Neural progenitor cell (in vitro differentiated cells): ENCODE results near the gene USP15. TPM values are rescaled to one million over a fixed set of nuclear protein-coding genes. Genes with fewer than 3 reads are reported as not detected.

Experiments used
- DNase-seq: peaks from one replicate; pipeline ENCODE4 v3.0.0-alpha.2; 2016; ENCODE audit warnings: low spot score
- H2AFZ ChIP-seq: fragments of 200-600 bp; sonication (generic); replicated peaks from 2 replicates; pipeline ENCODE4 v1.6.1; 2016; ENCODE audit warnings: antibody characterized with exemption
- H3F3A ChIP-seq: fragments of 200-600 bp; sonication (generic); 2 replicates; pipeline ENCODE4 v1.6.1; 2016; ENCODE audit warnings: antibody characterized with exemption, low read depth
- H3K27ac ChIP-seq: fragments of 200-600 bp; sonication (generic); 2 replicates; pipeline ENCODE4 v1.5.1; 2016; ENCODE audit warnings: mild to moderate bottlenecking
- H3K27me3 ChIP-seq: fragments of 200-600 bp; sonication (generic); 2 replicates; pipeline ENCODE4 v1.6.1; 2016; ENCODE audit warnings: mild to moderate bottlenecking, moderate library complexity
- H3K36me3 ChIP-seq: fragments of 200-600 bp; sonication (generic); 2 replicates; pipeline ENCODE4 v1.5.1; 2016
- H3K4me1 ChIP-seq: fragments of 200-600 bp; sonication (generic); 2 replicates; pipeline ENCODE4 v1.6.1; 2016; ENCODE audit warnings: mixed run types
- H3K4me2 ChIP-seq: fragments of 200-600 bp; sonication (generic); 2 replicates; pipeline ENCODE4 v1.6.1; 2016
- H3K4me3 ChIP-seq: fragments of 200-600 bp; sonication (generic); 2 replicates; pipeline ENCODE4 v1.5.1; 2016
- H3K79me2 ChIP-seq: fragments of 200-600 bp; sonication (generic); 2 replicates; pipeline ENCODE4 v1.6.1; 2016; ENCODE audit warnings: low read depth
- H3K9ac ChIP-seq: fragments of 200-600 bp; sonication (generic); 2 replicates; pipeline ENCODE4 v1.6.1; 2016
- H3K9me3 ChIP-seq: fragments of 200-600 bp; sonication (generic); 2 replicates; pipeline ENCODE4 v1.5.1; 2016; ENCODE audit warnings: low read depth
- H4K20me1 ChIP-seq: fragments of 200-600 bp; sonication (generic); 2 replicates; pipeline ENCODE4 v1.6.1; 2016; ENCODE audit warnings: low read depth
- H3K27ac Mint-ChIP-seq: 3 replicates; pipeline ENCODE4 v1.8.0; 2021; ENCODE audit warnings: mixed read lengths
- H3K27me3 Mint-ChIP-seq: 2 replicates; pipeline ENCODE4 v1.8.0; 2022; ENCODE audit warnings: low read depth, mild to moderate bottlenecking, inconsistent platforms, moderate library complexity, mixed read lengths; ENCODE audit not compliant: insufficient read depth
- H3K36me3 Mint-ChIP-seq: 3 replicates; pipeline ENCODE4 v1.8.0; 2021; ENCODE audit warnings: mixed read lengths
- H3K4me1 Mint-ChIP-seq: 3 replicates; pipeline ENCODE4 v1.8.0; 2021; ENCODE audit warnings: mixed read lengths
- H3K4me3 Mint-ChIP-seq: 3 replicates; pipeline ENCODE4 v1.8.0; 2021; ENCODE audit warnings: mild to moderate bottlenecking, moderate library complexity, mixed read lengths
- H3K9me3 Mint-ChIP-seq: 3 replicates; pipeline ENCODE4 v1.8.0; 2020; ENCODE audit warnings: mixed read lengths
- CTCF ChIP-seq: fragments of 200-600 bp; sonication (generic); IDR thresholded peaks from 2 replicates; pipeline ENCODE4 v1.5.1; 2017; ENCODE audit warnings: antibody characterized with exemption, mild to moderate bottlenecking
- EZH2 ChIP-seq: fragments of 200-600 bp; sonication (generic); IDR thresholded peaks from 2 replicates; pipeline ENCODE4 v1.6.1; 2017; ENCODE audit warnings: antibody characterized with exemption, mild to moderate bottlenecking, moderate library complexity
- EZH2phosphoT487 ChIP-seq: fragments of 200-600 bp; sonication (generic); IDR thresholded peaks from 2 replicates; pipeline ENCODE4 v1.6.1; 2017; ENCODE audit warnings: antibody characterized with exemption
- total RNA-seq: library from RNA; depleted of rRNA; stranded (reverse); fragments of >200 nt; gene quantifications from 2 replicates; pipeline ENCODE4 v1.2.3, GENCODE V29; 2015; ENCODE audit warnings: low replicate concordance

The USP15 gene
- total RNA-seq, 1 donor from 2014 or later: 36.0 TPM

GRCh38 chr12:62414180-62414579 is 154.0 kb downstream of the USP15 start:
- H3K4me3 Mint-ChIP-seq: no peak overlapping the region
- no peak for TF ChIP-seq EZH2
- TF ChIP-seq CTCF: no peak
- TF ChIP-seq EZH2phosphoT487: no peak

GRCh38 chr12:62426089-62426488 is 165.9 kb downstream of the USP15 start:
- peaks cover 22% of the 10 kb centered on the region for H3K9me3 Mint-ChIP-seq

More at GRCh38 chr12:62414180-62414579, 154.0 kb downstream of the USP15 start:
- Histone ChIP-seq H4K20me1 (no peaks in the 10 kb centered on the region), H2AFZ (no peak overlapping the region), H3K27ac (no peak overlapping the region), H3K4me1 (no peaks in the 10 kb centered on the region), H3K4me3 (no peak overlapping the region), H3F3A (no peaks in the 10 kb centered on the region), H3K79me2 (no peaks in the 10 kb centered on the region), H3K9me3 (no peaks in the 10 kb centered on the region), H3K4me2 (no peak overlapping the region), H3K27me3 (no peaks in the 10 kb centered on the region), H3K36me3 (no peaks in the 10 kb centered on the region), H3K9ac (no peak overlapping the region)
- no peak overlapping the region for H3K27ac Mint-ChIP-seq
- peaks cover 2% of the 10 kb centered on the region for H3K4me1 Mint-ChIP-seq
- H3K9me3 Mint-ChIP-seq: no peaks in the 10 kb centered on the region
- no peaks in the 10 kb centered on the region for H3K36me3 Mint-ChIP-seq
- peaks cover 3% of the 10 kb centered on the region for H3K27me3 Mint-ChIP-seq
- no peak for DNase-seq

GRCh38 chr12:62429457-62429856 is 169.3 kb downstream of the USP15 start:
- no peaks in the 10 kb centered on the region for H3K9me3 ChIP-seq
- no peak overlapping the region for H3K4me3 ChIP-seq
- no peak overlapping the region for H3K27ac Mint-ChIP-seq
- no peak overlapping the region for H3K4me2 ChIP-seq
- H3K27me3 Mint-ChIP-seq: no peaks in the 10 kb centered on the region
- no peaks in the 10 kb centered on the region for H3K4me1 ChIP-seq
- H3K9me3 Mint-ChIP-seq: peaks cover 15% of the 10 kb centered on the region
- no peak overlapping the region for H2AFZ ChIP-seq
- peaks cover 44% of the 10 kb centered on the region for H3K27me3 ChIP-seq
- H4K20me1 ChIP-seq: no peaks in the 10 kb centered on the region
- H3K4me1 Mint-ChIP-seq: no peaks in the 10 kb centered on the region
- TF ChIP-seq CTCF (no peak), EZH2 (no peak), EZH2phosphoT487 (no peak)
- H3F3A ChIP-seq: no peaks in the 10 kb centered on the region
- no peak overlapping the region for H3K27ac ChIP-seq
- no peak overlapping the region for H3K9ac ChIP-seq
- H3K4me3 Mint-ChIP-seq: no peak overlapping the region
- H3K36me3 Mint-ChIP-seq: peaks cover 4% of the 10 kb centered on the region
- no peak for DNase-seq
- no peaks in the 10 kb centered on the region for H3K36me3 ChIP-seq
- no peaks in the 10 kb centered on the region for H3K79me2 ChIP-seq

More at GRCh38 chr12:62426089-62426488, 165.9 kb downstream of the USP15 start:
- TF ChIP-seq EZH2 (no peak), CTCF (no peak), EZH2phosphoT487 (no peak)
- no peaks in the 10 kb centered on the region for H3K27me3 Mint-ChIP-seq
- no peak overlapping the region for H3K4me3 Mint-ChIP-seq
- no peaks in the 10 kb centered on the region for H3K9me3 ChIP-seq
- H3K36me3 Mint-ChIP-seq: peaks cover 4% of the 10 kb centered on the region
- no peaks in the 10 kb centered on the region for H3F3A ChIP-seq
- no peak overlapping the region for H3K27ac Mint-ChIP-seq
- H2AFZ ChIP-seq: no peak overlapping the region
- H3K27me3 ChIP-seq: peaks cover 11% of the 10 kb centered on the region
- H3K4me1 ChIP-seq: no peaks in the 10 kb centered on the region
- H3K4me1 Mint-ChIP-seq: no peaks in the 10 kb centered on the region
- no peaks in the 10 kb centered on the region for H4K20me1 ChIP-seq
- H3K4me2 ChIP-seq: no peak overlapping the region
- no peak overlapping the region for H3K27ac ChIP-seq
- H3K9ac ChIP-seq: no peak overlapping the region
- no peaks in the 10 kb centered on the region for H3K36me3 ChIP-seq
- no peak for DNase-seq
- no peak overlapping the region for H3K4me3 ChIP-seq
- H3K79me2 ChIP-seq: no peaks in the 10 kb centered on the region
